ENCODE data around the gene FSTL5. TPM values are rescaled to one million over a fixed set of nuclear protein-coding genes. Genes with fewer than 3 reads are reported as not detected.

The FSTL5 gene
- total RNA-seq, 2 experiments from 2014 or later, result not detected

DNA sequence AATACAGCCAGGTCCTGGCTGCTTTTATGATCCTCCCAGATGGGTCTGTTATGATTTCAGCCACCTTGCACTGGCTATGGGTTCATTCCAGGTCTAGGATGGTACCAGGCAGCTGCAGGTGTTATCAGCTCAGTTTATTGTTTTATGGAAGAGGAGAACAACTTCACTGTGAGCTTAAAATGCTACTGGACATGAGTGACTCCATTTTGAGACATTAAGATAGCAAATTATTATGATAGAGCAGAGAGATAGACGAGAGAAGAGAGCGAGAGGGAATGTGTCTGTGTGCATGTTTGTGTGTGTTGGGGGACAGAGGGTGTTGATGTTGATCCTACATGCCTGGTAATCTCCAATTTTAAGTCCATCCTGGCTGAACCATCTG is 820.2 kb downstream of the FSTL5 start:
- POLR2A ChIA-PET, result no interaction called here

DNA sequence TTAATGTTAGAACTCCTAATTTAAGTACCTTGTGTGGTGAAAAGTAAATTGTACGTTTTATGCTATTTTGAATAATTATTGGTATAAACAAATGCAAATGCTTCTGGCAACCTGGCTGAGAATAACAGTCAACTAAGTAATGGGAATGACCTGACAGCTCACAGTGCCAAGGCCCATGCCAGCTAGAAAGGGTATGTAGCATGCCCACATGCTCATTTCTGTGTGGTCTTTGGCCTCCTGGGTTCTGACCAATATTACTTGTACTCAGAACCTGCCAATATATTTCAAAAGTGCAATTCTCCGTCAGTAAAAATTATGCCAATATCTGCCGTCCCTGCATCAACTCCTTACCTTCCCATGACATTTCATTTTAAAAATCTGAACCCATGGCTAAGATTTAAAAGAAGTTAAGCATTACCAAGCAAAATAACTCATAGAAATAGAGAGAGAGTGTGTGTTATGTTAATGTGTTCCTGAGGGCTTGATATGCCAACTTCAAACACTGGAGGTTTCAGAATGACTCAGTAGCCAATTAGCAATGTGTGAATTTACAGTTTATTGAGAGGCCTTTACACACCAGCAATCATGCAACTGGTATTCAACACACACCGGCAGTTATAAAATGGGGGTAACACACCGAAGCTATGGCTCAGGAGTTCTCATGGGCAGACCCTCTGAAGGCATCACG is 820.8 kb downstream of the FSTL5 start:
- Mint-ChIP-seq H3K4me3 (no peak overlapping the region), H3K27ac (no peak overlapping the region), H3K27me3 (no peaks in the 10 kb centered on the region), H3K9me3 (peaks cover 2% of the 10 kb centered on the region), H3K4me1 (no peaks in the 10 kb centered on the region), H3K36me3 (no peaks in the 10 kb centered on the region)
- POLR2A ChIA-PET, result no interaction called here
- no peak for ATAC-seq (ENCODE audit: low read depth)
- DNase-seq, result no peak

More for the DNA sequence above, 820.2 kb downstream of the FSTL5 start:
- Mint-ChIP-seq H3K9me3 (peaks cover 2% of the 10 kb centered on the region), H3K4me1 (no peaks in the 10 kb centered on the region), H3K27ac (no peak overlapping the region), H3K36me3 (no peaks in the 10 kb centered on the region), H3K27me3 (no peaks in the 10 kb centered on the region), H3K4me3 (no peak overlapping the region)
- ATAC-seq (ENCODE audit: low read depth), result no peak
- no peak for DNase-seq

GRCh38 chr4:161336621-161337020 is 827.2 kb downstream of the FSTL5 start:
- H3K36me3 Mint-ChIP-seq, result no peaks in the 10 kb centered on the region
- ATAC-seq (ENCODE audit: low read depth) (no peak), DNase-seq (no peak)
- POLR2A ChIA-PET, result no interaction called here
- peaks cover 2% of the 10 kb centered on the region for H3K9me3 Mint-ChIP-seq
- H3K27ac Mint-ChIP-seq, result no peak overlapping the region
- no peak overlapping the region for H3K4me3 Mint-ChIP-seq
- H3K4me1 Mint-ChIP-seq, result no peaks in the 10 kb centered on the region
- no peaks in the 10 kb centered on the region for H3K27me3 Mint-ChIP-seq

DNA sequence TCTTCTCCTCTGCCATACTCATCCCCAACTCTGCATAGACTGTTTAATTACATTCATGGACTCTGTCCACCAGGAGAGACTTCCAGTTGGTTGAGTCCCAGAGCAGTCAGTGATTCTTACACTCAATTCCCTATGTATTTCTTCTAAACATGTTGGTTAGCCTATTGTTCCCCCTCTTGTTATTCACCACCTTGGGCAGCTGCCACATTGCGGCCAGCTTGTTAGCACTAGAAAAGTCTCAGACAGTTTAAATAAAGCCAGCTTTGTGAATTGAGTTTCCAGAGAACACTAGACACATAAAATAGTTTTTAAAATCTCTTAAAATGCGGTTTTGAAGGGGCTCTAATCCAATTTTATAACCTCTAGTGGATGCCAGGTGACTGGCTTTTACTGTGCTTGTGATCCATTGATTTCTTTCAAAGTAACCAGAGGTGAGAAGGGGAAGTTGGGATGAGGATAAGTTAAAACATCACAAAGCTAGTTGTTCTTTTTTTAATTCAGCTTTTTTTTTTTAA is 827.7 kb downstream of the FSTL5 start:
- no peak for ATAC-seq (ENCODE audit: low read depth)
- Mint-ChIP-seq H3K9me3 (peaks cover 2% of the 10 kb centered on the region), H3K36me3 (no peaks in the 10 kb centered on the region), H3K4me1 (no peaks in the 10 kb centered on the region), H3K4me3 (no peak overlapping the region), H3K27ac (no peak overlapping the region), H3K27me3 (no peaks in the 10 kb centered on the region)
- DNase-seq, result no peak
- POLR2A ChIA-PET, result no interaction called here

Data from activated naive CD8-positive, alpha-beta T cell treated with anti-CD3 and anti-CD28 coated beads, Interleukin-2, amount 10 ng/mL, durations not matched to agents 7 days and 5 days (primary cell).